ENCODE data around the gene ASAP2.
A peak's percentile ranks its signal among the peaks of the same experiment; 100 is the strongest.

ASAP2 gene

GRCh38 chr2:9307535-9307934 is 100.9 kb downstream of the ASAP2 start:
- Histone ChIP-seq H3K27ac (ENCODE audit: low read depth, low read length, severe bottlenecking) (no peak overlapping the region), H3K4me3 (ENCODE audit: extremely low read depth, insufficient read depth, low read length, poor library complexity, severe bottlenecking) (no peak overlapping the region), H3K9me3 (ENCODE audit: control insufficient read depth, low read length) (no peaks in the 10 kb centered on the region), H3K36me3 (ENCODE audit: control insufficient read depth, insufficient read depth, low read length) (peaks cover 18% of the 10 kb centered on the region), H3K4me1 (ENCODE audit: control insufficient read depth, insufficient read depth, low read length, poor library complexity, severe bottlenecking) (peaks cover 16% of the 10 kb centered on the region)
- WGBS, 2 experiments (ENCODE audit: insufficient coverage in 2 of 2): 93 to 98% methylated on average over 3 to 5 of the region's 7 CpGs

- WGBS, 2 experiments (ENCODE audit: insufficient coverage in 2 of 2): 92 to 96% methylated on average over 8 to 14 of the region's 14 CpGs
- H3K27ac ChIP-seq (ENCODE audit: low read depth, low read length, severe bottlenecking): no peak overlapping the region
These were observed 101.8 kb downstream of the ASAP2 start for GRCh38 chr2:9308186-9308955.

GRCh38 chr2:9309147-9309546 is 102.5 kb downstream of the ASAP2 start:
- 96% methylated on average over 8 to 9 of the region's 9 CpGs for WGBS, 2 experiments (ENCODE audit: insufficient coverage in 2 of 2)
- H3K4me3 ChIP-seq (ENCODE audit: extremely low read depth, insufficient read depth, low read length, poor library complexity, severe bottlenecking): no peak overlapping the region
- H3K4me1 ChIP-seq (ENCODE audit: control insufficient read depth, insufficient read depth, low read length, poor library complexity, severe bottlenecking): peaks cover 16% of the 10 kb centered on the region
- H3K36me3 ChIP-seq (ENCODE audit: control insufficient read depth, insufficient read depth, low read length): peaks cover 14% of the 10 kb centered on the region
- H3K27ac ChIP-seq (ENCODE audit: low read depth, low read length, severe bottlenecking): no peak overlapping the region
- H3K9me3 ChIP-seq (ENCODE audit: control insufficient read depth, low read length): no peaks in the 10 kb centered on the region

More at GRCh38 chr2:9308186-9308955, 101.8 kb downstream of the ASAP2 start:
- H3K9me3 ChIP-seq (ENCODE audit: control insufficient read depth, low read length): no peaks in the 10 kb centered on the region
- H3K4me1 ChIP-seq (ENCODE audit: control insufficient read depth, insufficient read depth, low read length, poor library complexity, severe bottlenecking): peaks cover 16% of the 10 kb centered on the region
- peaks cover 14% of the 10 kb centered on the region for H3K36me3 ChIP-seq (ENCODE audit: control insufficient read depth, insufficient read depth, low read length)
- no peak overlapping the region for H3K4me3 ChIP-seq (ENCODE audit: extremely low read depth, insufficient read depth, low read length, poor library complexity, severe bottlenecking)

- WGBS, 2 experiments (ENCODE audit: insufficient coverage in 2 of 2): 88 to 100% methylated on average over 1 of the region's 1 CpG
- Histone ChIP-seq H3K27ac (ENCODE audit: low read depth, low read length, severe bottlenecking) (no peak overlapping the region), H3K4me3 (ENCODE audit: extremely low read depth, insufficient read depth, low read length, poor library complexity, severe bottlenecking) (no peak overlapping the region), H3K36me3 (ENCODE audit: control insufficient read depth, insufficient read depth, low read length) (peaks cover 14% of the 10 kb centered on the region), H3K9me3 (ENCODE audit: control insufficient read depth, low read length) (no peaks in the 10 kb centered on the region), H3K4me1 (ENCODE audit: control insufficient read depth, insufficient read depth, low read length, poor library complexity, severe bottlenecking) (peaks cover 16% of the 10 kb centered on the region)
These were observed 103.8 kb downstream of the ASAP2 start for GRCh38 chr2:9310377-9310776.

- peak overlapping the region; percentile 39 for H3K27ac ChIP-seq (ENCODE audit: low read depth, low read length, severe bottlenecking)
- 67% methylated on average over 1 of the region's 1 CpG; no CpG with 5 or more reads in 1 of the 2 experiments for WGBS, 2 experiments (ENCODE audit: insufficient coverage in 2 of 2)
- no peak overlapping the region for H3K4me3 ChIP-seq (ENCODE audit: extremely low read depth, insufficient read depth, low read length, poor library complexity, severe bottlenecking)
- peaks cover 14% of the 10 kb centered on the region for H3K36me3 ChIP-seq (ENCODE audit: control insufficient read depth, insufficient read depth, low read length)
- peaks cover 16% of the 10 kb centered on the region for H3K4me1 ChIP-seq (ENCODE audit: control insufficient read depth, insufficient read depth, low read length, poor library complexity, severe bottlenecking)
- H3K9me3 ChIP-seq (ENCODE audit: control insufficient read depth, low read length): no peaks in the 10 kb centered on the region
These were observed 104.2 kb downstream of the ASAP2 start for GRCh38 chr2:9310798-9311197.

GRCh38 chr2:9311488-9311887 is 104.9 kb downstream of the ASAP2 start:
- 95 to 97% methylated on average over 11 to 12 of the region's 12 CpGs for WGBS, 2 experiments (ENCODE audit: insufficient coverage in 2 of 2)
- no peak overlapping the region for H3K27ac ChIP-seq (ENCODE audit: low read depth, low read length, severe bottlenecking)
- H3K4me1 ChIP-seq (ENCODE audit: control insufficient read depth, insufficient read depth, low read length, poor library complexity, severe bottlenecking): peaks cover 16% of the 10 kb centered on the region
- H3K4me3 ChIP-seq (ENCODE audit: extremely low read depth, insufficient read depth, low read length, poor library complexity, severe bottlenecking): no peak overlapping the region
- H3K36me3 ChIP-seq (ENCODE audit: control insufficient read depth, insufficient read depth, low read length): peaks cover 18% of the 10 kb centered on the region
- H3K9me3 ChIP-seq (ENCODE audit: control insufficient read depth, low read length): no peaks in the 10 kb centered on the region

GRCh38 chr2:9312591-9312990 is 106.0 kb downstream of the ASAP2 start:
- no peak overlapping the region for H3K4me3 ChIP-seq (ENCODE audit: extremely low read depth, insufficient read depth, low read length, poor library complexity, severe bottlenecking)
- H3K36me3 ChIP-seq (ENCODE audit: control insufficient read depth, insufficient read depth, low read length): peaks cover 20% of the 10 kb centered on the region
- H3K4me1 ChIP-seq (ENCODE audit: control insufficient read depth, insufficient read depth, low read length, poor library complexity, severe bottlenecking): peaks cover 16% of the 10 kb centered on the region
- H3K27ac ChIP-seq (ENCODE audit: low read depth, low read length, severe bottlenecking): no peak overlapping the region
- WGBS, 2 experiments (ENCODE audit: insufficient coverage in 2 of 2): 83 to 99% methylated on average over 4 to 6 of the region's 6 CpGs
- H3K9me3 ChIP-seq (ENCODE audit: control insufficient read depth, low read length): no peaks in the 10 kb centered on the region

- Histone ChIP-seq H3K27ac (ENCODE audit: low read depth, low read length, severe bottlenecking) (no peak overlapping the region), H3K4me3 (ENCODE audit: extremely low read depth, insufficient read depth, low read length, poor library complexity, severe bottlenecking) (no peak overlapping the region), H3K4me1 (ENCODE audit: control insufficient read depth, insufficient read depth, low read length, poor library complexity, severe bottlenecking) (peaks cover 16% of the 10 kb centered on the region), H3K36me3 (ENCODE audit: control insufficient read depth, insufficient read depth, low read length) (peaks cover 27% of the 10 kb centered on the region), H3K9me3 (ENCODE audit: control insufficient read depth, low read length) (no peaks in the 10 kb centered on the region)
- 96 to 100% methylated on average over 3 to 4 of the region's 9 CpGs for WGBS, 2 experiments (ENCODE audit: insufficient coverage in 2 of 2)
These were observed 106.8 kb downstream of the ASAP2 start for GRCh38 chr2:9313443-9313842.

- H3K36me3 ChIP-seq (ENCODE audit: control insufficient read depth, insufficient read depth, low read length): peaks cover 37% of the 10 kb centered on the region
- H3K4me1 ChIP-seq (ENCODE audit: control insufficient read depth, insufficient read depth, low read length, poor library complexity, severe bottlenecking): peaks cover 8% of the 10 kb centered on the region
- 95 to 96% methylated on average over 13 to 16 of the region's 16 CpGs for WGBS, 2 experiments (ENCODE audit: insufficient coverage in 2 of 2)
- no peaks in the 10 kb centered on the region for H3K9me3 ChIP-seq (ENCODE audit: control insufficient read depth, low read length)
- H3K27ac ChIP-seq (ENCODE audit: low read depth, low read length, severe bottlenecking): no peak overlapping the region
- no peak overlapping the region for H3K4me3 ChIP-seq (ENCODE audit: extremely low read depth, insufficient read depth, low read length, poor library complexity, severe bottlenecking)
These were observed 108.8 kb downstream of the ASAP2 start for GRCh38 chr2:9315280-9315847.

- Histone ChIP-seq H3K4me1 (ENCODE audit: control insufficient read depth, insufficient read depth, low read length, poor library complexity, severe bottlenecking) (no peaks in the 10 kb centered on the region), H3K9me3 (ENCODE audit: control insufficient read depth, low read length) (no peaks in the 10 kb centered on the region), H3K4me3 (ENCODE audit: extremely low read depth, insufficient read depth, low read length, poor library complexity, severe bottlenecking) (no peak overlapping the region), H3K27ac (ENCODE audit: low read depth, low read length, severe bottlenecking) (no peak overlapping the region), H3K36me3 (ENCODE audit: control insufficient read depth, insufficient read depth, low read length) (peaks cover 59% of the 10 kb centered on the region)
- WGBS, 2 experiments (ENCODE audit: insufficient coverage in 2 of 2): 89 to 97% methylated on average over 5 to 6 of the region's 6 CpGs
These were observed 110.9 kb downstream of the ASAP2 start for GRCh38 chr2:9317559-9317958.

All from mesodermal cell (in vitro differentiated cells).